ENCODE measurements around the gene TMEM245.
"Not testable (repeated sequence)": the region's sequence is repeated elsewhere in the genome, so short reads cannot be mapped to it uniquely, and the experiment has no call there.

Gene TMEM245

DNA sequence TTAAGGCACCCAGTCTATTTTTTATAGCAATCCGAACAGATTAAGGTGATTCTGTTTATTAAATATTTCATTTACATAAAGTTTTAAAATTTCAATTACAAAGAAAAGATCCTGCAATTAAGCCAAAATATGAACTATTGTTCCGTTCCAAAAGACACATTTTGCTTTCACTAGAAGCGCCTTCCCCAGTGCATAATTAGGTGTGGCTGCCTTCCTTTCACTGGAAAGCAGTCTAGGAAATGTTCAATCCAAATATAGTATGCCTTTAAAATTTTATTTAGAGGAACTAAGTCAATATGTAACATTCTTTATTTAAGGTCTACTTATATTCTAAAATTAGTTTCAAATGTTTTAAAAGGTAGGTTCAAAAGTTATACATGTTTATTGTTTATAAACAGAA lies 114.1 kb downstream of the TMEM245 start:
- Mint-ChIP-seq H3K4me1 (ENCODE audit: low read depth) (peaks cover 10% of the 10 kb centered on the region), H3K9me3 (peaks cover 17% of the 10 kb centered on the region), H3K27ac (no peak overlapping the region), H3K4me3 (no peak overlapping the region), H3K27me3 (no peaks in the 10 kb centered on the region), H3K36me3 (ENCODE audit: low read depth) (peaks cover 5% of the 10 kb centered on the region)
- DNase-seq = no peak

DNA sequence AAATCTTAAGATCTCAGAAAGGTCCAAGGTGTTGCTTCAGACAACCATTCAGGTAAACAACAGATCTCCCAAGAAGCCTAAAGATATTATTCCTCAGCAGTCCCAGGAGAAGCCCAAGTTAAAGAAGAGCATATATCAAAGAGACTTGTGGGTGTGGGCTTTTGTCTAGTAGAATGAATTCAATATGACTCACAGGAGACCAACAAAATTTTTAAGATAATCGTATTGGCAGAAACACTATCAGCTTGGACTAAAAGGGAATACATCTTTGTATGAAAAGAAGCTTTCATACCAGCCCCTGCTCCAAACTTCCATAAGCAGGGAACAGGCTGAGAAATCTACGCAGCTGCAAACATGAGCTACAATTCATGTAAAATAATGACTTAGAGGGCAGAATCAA lies 116.6 kb downstream of the TMEM245 start:
- Mint-ChIP-seq H3K27ac (no peak overlapping the region), H3K36me3 (ENCODE audit: low read depth) (peaks cover 5% of the 10 kb centered on the region), H3K4me1 (ENCODE audit: low read depth) (peaks cover 5% of the 10 kb centered on the region), H3K27me3 (no peaks in the 10 kb centered on the region), H3K4me3 (no peak overlapping the region), H3K9me3 (peaks cover 17% of the 10 kb centered on the region)
- DNase-seq = no peak

DNA sequence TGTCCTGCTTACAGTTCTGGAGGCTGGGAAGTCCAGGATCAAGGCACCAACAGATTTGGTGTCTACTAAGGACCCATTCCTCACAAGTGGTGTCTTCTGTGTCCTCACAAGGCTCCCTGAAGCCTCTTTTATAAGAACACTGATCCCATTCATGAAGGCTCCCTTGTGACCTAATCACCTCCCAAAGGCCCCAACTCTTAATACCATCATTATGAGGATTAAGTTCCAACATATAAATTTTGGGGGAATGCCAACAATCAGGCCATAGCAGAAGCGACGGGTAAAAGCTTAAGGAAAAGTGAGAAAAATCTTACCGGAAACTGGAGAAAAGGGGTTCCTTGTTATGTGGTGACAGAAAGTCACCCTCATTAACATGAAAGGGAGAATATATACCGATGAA lies 117.6 kb downstream of the TMEM245 start:
- H3K36me3 Mint-ChIP-seq (ENCODE audit: low read depth) = peaks cover 5% of the 10 kb centered on the region
- H3K27me3 Mint-ChIP-seq = no peaks in the 10 kb centered on the region
- no peak overlapping the region for H3K27ac Mint-ChIP-seq
- peaks cover 6% of the 10 kb centered on the region for H3K4me1 Mint-ChIP-seq (ENCODE audit: low read depth)
- H3K9me3 Mint-ChIP-seq = peaks cover 17% of the 10 kb centered on the region
- H3K4me3 Mint-ChIP-seq = no peak overlapping the region
- DNase-seq = no peak

DNA sequence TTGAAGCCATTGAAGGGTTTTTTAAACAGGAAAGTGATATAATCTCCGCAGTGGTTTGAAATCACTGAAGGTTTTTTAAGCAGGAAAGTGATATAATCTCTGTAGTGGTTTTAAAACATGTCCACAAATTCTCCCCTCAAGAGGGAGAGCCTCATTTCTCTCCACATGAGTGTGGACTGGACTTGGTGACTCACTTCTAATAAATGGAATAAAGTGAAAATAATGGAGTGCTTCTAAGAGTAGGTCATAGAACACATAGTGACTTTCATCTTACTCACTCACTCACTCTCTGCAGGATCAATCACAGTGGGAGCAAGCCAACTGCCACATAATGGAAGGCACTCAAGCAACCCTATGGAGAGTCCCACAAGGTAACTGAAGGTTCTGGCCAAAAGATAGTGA lies 118.5 kb downstream of the TMEM245 start:
- Mint-ChIP-seq H3K4me1 (ENCODE audit: low read depth) (peaks cover 8% of the 10 kb centered on the region), H3K36me3 (ENCODE audit: low read depth) (peaks cover 5% of the 10 kb centered on the region), H3K27me3 (no peaks in the 10 kb centered on the region), H3K4me3 (no peak overlapping the region), H3K27ac (no peak overlapping the region), H3K9me3 (peaks cover 17% of the 10 kb centered on the region)
- DNase-seq = no peak

DNA sequence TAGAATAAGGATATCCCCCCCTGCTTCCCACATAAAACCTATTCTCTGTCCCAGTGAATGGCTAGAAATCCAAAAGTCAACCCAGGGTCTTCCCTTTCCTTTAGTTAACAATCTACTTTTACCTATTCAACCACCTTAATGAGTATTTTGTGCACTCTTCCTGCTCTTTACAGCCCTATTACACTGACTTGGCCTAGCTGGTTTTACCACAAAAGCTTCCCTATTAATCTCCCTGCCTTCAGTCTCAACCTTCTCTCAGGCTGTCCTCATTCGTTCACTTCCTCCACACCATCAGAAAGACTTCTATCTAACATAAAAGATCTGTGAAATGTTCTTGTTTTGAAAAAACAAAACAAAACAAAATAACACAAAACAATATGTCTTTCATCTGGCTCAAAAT lies 122.6 kb downstream of the TMEM245 start:
- no peaks in the 10 kb centered on the region for H3K27me3 Mint-ChIP-seq
- no peak overlapping the region for H3K27ac Mint-ChIP-seq
- no peaks in the 10 kb centered on the region for H3K36me3 Mint-ChIP-seq (ENCODE audit: low read depth)
- no peaks in the 10 kb centered on the region for H3K9me3 Mint-ChIP-seq
- no peak for DNase-seq
- no peak overlapping the region for H3K4me3 Mint-ChIP-seq
- H3K4me1 Mint-ChIP-seq (ENCODE audit: low read depth) = peaks cover 8% of the 10 kb centered on the region

DNA sequence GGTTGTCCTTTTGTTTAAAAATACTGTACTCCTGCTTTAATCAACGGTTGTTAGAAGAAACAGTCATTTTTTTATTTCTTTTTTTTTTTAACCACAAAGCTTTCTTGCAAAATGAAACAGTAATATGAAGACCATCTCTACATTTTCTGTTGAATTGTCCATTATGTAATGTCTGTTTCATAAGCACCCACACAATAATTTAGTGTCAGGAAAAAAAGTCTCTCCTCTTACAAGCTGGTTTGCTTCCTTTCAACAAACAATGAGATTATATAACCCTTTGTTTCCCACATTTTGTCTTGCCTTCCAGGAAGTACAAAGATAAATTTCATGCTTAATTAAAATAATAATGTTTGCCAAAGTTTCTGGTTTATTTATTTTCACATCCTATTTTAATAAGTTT lies 123.1 kb downstream of the TMEM245 start:
- Mint-ChIP-seq H3K27ac (no peak overlapping the region), H3K36me3 (ENCODE audit: low read depth) (no peaks in the 10 kb centered on the region), H3K4me1 (ENCODE audit: low read depth) (peaks cover 8% of the 10 kb centered on the region), H3K27me3 (no peaks in the 10 kb centered on the region), H3K4me3 (no peak overlapping the region), H3K9me3 (no peaks in the 10 kb centered on the region)
- DNase-seq = no peak

DNA sequence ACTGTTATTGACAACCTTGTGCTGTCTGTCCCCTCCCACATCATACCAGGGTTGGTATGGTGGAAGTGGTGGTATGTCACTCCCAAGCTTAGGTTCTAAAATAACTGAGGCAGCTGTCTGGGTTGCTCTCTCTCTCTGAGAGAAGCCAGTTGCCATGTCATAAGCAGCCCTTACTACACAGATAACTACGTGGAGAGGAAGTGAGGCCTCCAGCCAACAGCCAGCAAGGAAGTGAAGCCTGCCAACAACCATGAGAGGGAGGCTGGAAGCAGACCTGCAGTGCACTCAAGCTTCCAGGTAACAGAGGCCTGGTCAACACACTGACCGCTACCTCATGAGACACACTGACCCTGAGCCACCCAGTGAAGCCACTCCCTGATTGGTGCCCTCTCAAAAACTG lies 125.1 kb downstream of the TMEM245 start:
- Mint-ChIP-seq H3K36me3 (ENCODE audit: low read depth) (peaks cover 6% of the 10 kb centered on the region), H3K27me3 (no peaks in the 10 kb centered on the region), H3K27ac (no peak overlapping the region), H3K4me3 (no peak overlapping the region), H3K4me1 (ENCODE audit: low read depth) (peaks cover 4% of the 10 kb centered on the region), H3K9me3 (no peaks in the 10 kb centered on the region)
- DNase-seq = no peak

DNA sequence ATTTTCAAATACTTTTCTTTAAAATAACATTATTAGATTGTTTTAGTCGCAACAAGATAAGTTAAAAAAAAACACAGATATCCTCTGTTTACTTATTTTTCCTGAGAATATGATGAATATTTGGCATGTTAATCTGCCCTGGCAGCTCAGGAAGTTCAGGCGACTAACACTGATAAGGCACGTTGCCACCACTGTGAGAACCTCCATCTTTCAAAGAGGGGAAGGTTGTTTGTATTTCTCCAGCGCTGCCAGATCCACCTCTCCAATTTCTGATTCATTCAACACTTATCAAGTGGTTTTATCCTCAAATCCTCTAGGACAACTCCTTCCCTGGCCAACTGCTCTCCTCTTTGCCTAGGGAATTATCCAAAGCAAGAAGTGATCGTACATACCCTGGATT lies 128.3 kb downstream of the TMEM245 start:
- Mint-ChIP-seq H3K36me3 (ENCODE audit: low read depth) (peaks cover 19% of the 10 kb centered on the region), H3K9me3 (no peaks in the 10 kb centered on the region), H3K4me1 (ENCODE audit: low read depth) (peaks cover 2% of the 10 kb centered on the region), H3K4me3 (no peak overlapping the region), H3K27ac (no peak overlapping the region), H3K27me3 (no peaks in the 10 kb centered on the region)
- no peak for DNase-seq

DNA sequence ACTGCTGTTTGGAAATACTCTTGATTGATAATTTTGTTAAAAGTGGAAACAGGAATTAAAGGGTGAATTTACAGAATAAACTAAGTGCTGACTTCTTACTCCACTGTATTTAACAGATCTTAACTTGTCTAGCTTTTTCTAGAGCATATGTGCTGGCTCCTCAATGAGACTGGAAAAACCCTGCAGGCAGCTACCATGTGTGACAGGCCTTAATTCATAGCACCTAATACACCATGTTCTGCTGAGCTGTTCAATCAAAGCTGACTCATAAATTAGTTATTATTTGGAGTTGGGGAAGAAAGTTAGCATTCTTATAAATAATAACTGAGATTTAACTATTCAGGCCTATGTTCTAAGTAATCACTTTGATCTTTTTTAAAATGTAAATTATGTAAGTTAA lies 135.9 kb downstream of the TMEM245 start:
- DNase-seq = no peak
- peaks cover 13% of the 10 kb centered on the region for H3K36me3 Mint-ChIP-seq (ENCODE audit: low read depth)
- no peaks in the 10 kb centered on the region for H3K9me3 Mint-ChIP-seq
- H3K27ac Mint-ChIP-seq = no peak overlapping the region
- H3K4me1 Mint-ChIP-seq (ENCODE audit: low read depth) = no peaks in the 10 kb centered on the region
- H3K27me3 Mint-ChIP-seq = no peaks in the 10 kb centered on the region
- H3K4me3 Mint-ChIP-seq = no peak overlapping the region

DNA sequence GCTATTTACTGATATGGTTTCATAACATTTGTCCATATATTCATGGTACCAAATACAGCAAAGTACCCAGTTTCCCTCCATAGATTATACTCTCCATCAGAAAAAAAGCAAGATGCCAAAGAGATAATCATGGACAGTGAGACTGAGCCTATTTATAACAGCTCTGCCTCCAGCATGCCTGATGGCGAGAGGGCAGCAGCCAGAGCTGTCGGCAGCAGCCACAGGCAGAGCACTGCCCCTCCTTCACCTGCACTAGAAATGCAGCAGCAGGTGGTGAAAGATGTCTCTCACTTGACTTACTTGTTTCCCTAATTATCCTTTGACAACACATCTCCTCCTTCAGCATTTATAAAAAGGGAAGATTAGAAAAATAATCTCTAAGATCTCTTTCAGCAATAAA lies 138.9 kb downstream of the TMEM245 start:
- H3K27ac Mint-ChIP-seq = no peak overlapping the region
- H3K4me3 Mint-ChIP-seq = no peak overlapping the region
- H3K4me1 Mint-ChIP-seq (ENCODE audit: low read depth) = no peaks in the 10 kb centered on the region
- H3K9me3 Mint-ChIP-seq = no peaks in the 10 kb centered on the region
- DNase-seq = no peak
- H3K36me3 Mint-ChIP-seq (ENCODE audit: low read depth) = peaks cover 10% of the 10 kb centered on the region
- no peaks in the 10 kb centered on the region for H3K27me3 Mint-ChIP-seq

DNA sequence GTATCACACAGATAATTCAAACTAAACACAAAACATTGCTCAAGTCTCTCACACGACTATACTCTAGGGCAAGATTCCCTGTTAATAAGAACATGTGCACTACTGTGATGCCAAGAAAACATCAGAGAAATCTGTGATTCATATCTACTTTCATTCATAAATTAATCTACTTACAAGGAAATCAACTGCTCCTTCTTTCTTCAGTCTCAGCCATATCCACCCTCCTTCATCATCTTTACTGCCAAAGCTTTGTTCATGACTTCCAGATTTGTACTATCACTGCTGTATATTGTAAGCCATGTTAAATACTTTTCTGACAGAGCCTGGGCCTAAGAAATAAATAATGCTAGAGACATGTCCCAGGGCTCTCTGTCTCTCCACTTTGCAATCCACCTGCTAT lies 141.5 kb downstream of the TMEM245 start:
- no peak for DNase-seq
- Mint-ChIP-seq H3K27me3 (no peaks in the 10 kb centered on the region), H3K27ac (no peak overlapping the region), H3K4me3 (no peak overlapping the region), H3K9me3 (no peaks in the 10 kb centered on the region), H3K36me3 (ENCODE audit: low read depth) (peaks cover 10% of the 10 kb centered on the region), H3K4me1 (ENCODE audit: low read depth) (no peaks in the 10 kb centered on the region)

DNA sequence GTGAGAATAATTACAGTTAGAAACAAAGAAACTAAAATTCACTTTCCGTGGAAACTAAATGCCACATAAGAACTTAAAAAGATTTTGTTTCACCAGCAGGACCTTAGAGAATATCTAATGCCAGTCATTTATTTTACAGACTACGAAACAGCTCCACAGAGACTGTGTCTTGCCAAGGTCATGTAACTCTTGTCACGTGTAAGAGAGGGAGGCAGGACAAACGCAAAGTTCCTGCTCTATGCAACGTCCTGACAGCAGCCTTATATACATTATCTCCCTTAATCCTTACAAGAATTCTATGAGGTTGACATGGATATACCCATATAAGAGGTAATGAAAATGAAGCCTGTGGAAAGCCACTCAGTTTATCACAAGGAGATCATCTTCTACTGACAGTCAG lies 145.9 kb downstream of the TMEM245 start:
- H3K4me3 Mint-ChIP-seq = no peak overlapping the region
- H3K27ac Mint-ChIP-seq = no peak overlapping the region
- no peak for DNase-seq
- no peaks in the 10 kb centered on the region for H3K4me1 Mint-ChIP-seq (ENCODE audit: low read depth)
- H3K27me3 Mint-ChIP-seq = no peaks in the 10 kb centered on the region
- peaks cover 22% of the 10 kb centered on the region for H3K36me3 Mint-ChIP-seq (ENCODE audit: low read depth)
- peaks cover 9% of the 10 kb centered on the region for H3K9me3 Mint-ChIP-seq

DNA sequence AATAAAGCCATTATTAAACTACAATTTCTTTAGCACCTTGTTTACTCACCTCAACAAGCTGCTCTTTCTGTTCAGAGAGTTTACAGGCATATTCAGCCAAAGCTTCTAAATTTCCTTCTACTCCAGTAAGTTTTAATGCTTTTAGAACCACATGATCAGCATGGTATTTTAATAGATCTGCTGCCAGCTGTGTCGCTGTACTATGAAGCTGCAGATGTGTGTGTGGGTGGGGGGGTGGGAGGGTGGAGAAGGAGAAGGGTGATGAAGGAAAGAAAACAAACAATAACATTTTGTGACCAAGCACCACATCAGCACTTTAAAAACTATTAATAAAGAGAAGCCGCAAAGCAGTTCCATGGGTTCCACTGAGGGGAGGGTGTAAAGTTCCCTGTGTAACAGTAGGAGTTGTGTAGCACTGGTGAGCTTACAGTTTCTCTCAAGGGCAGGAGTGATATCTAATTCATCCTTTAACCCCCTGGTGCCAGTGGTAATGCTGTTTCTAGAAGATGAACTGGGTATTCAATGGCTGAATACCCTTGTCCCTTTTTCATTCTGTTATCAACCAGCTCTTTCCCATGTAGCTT lies 147.0 kb downstream of the TMEM245 start:
- no peaks in the 10 kb centered on the region for H3K4me1 Mint-ChIP-seq (ENCODE audit: low read depth)
- no peaks in the 10 kb centered on the region for H3K27me3 Mint-ChIP-seq
- peaks cover 19% of the 10 kb centered on the region for H3K36me3 Mint-ChIP-seq (ENCODE audit: low read depth)
- H3K4me3 Mint-ChIP-seq = no peak overlapping the region
- DNase-seq = no peak
- peaks cover 9% of the 10 kb centered on the region for H3K9me3 Mint-ChIP-seq
- H3K27ac Mint-ChIP-seq = no peak overlapping the region

DNA sequence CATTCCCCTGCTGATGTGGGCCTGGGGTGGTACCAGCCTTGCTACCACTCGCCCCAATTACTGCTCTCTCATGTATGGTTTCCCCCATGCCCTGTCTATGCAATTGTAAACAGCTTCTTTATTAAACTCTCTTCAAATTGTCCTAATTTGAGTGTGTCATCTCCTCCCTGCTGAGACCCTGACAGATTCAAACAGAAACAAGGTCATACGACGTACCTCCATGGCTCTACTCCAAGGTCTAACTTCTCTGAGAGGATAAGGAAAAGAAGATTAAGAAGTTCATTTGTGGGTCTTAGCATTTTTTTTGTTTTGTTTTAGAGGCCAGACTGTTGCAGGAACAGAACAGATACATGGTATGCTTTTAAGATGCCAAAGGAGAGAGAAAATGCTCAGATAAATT lies 147.6 kb downstream of the TMEM245 start:
- DNase-seq = no peak
- Mint-ChIP-seq H3K4me1 (ENCODE audit: low read depth) (no peaks in the 10 kb centered on the region), H3K27me3 (no peaks in the 10 kb centered on the region), H3K9me3 (peaks cover 9% of the 10 kb centered on the region), H3K36me3 (ENCODE audit: low read depth) (peaks cover 19% of the 10 kb centered on the region), H3K4me3 (no peak overlapping the region), H3K27ac (no peak overlapping the region)

DNA sequence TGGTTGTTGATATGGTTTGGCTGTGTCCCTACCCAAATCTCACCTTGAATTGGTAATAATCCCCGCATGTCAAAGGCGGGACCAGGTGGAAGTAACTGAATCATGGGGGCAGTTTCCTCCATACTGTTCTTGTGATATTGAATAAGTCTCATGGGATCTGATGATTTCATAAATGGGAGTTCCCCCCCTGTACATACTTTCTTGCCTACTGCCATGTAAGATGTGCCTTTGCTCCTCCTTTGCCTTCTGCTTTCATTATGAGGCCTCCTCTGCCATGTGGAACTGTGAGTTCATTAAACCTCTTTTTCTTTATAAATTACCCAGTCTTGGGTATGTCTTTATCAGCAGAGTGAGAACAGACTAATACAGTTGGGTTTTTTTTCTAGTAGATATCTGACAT lies 148.4 kb downstream of the TMEM245 start:
- not testable (repeated sequence) for H3K27ac Mint-ChIP-seq; DNase-seq; H3K9me3 Mint-ChIP-seq; H3K4me3 Mint-ChIP-seq; H3K4me1 Mint-ChIP-seq (ENCODE audit: low read depth); H3K27me3 Mint-ChIP-seq
- H3K36me3 Mint-ChIP-seq (ENCODE audit: low read depth) = peaks cover 17% of the 10 kb centered on the region

DNA sequence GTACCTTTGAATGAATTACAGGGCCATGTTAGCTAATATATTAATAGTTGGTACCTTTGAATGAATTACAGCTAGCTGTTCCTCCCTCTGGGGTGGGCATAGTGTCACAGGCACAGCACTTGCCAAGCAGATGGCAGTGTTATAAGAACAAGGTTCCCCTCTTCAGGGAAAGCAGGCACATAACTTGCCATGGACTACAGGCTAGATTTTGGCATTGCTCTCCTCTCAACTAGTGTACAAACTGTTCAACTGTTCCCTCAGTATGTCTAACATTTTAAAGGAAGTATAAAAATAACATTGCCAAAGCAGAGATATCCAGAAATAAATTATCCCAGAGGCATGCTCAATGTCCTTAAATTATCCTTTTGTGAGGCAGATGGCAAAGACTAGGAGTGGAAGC lies 151.8 kb downstream of the TMEM245 start:
- Mint-ChIP-seq H3K4me1 (ENCODE audit: low read depth) (no peaks in the 10 kb centered on the region), H3K4me3 (no peak overlapping the region), H3K27ac (no peak overlapping the region), H3K36me3 (ENCODE audit: low read depth) (peaks cover 21% of the 10 kb centered on the region), H3K27me3 (no peaks in the 10 kb centered on the region), H3K9me3 (peaks cover 9% of the 10 kb centered on the region)
- DNase-seq = no peak
